ENCODE data around the gene B3GAT2.

DNA sequence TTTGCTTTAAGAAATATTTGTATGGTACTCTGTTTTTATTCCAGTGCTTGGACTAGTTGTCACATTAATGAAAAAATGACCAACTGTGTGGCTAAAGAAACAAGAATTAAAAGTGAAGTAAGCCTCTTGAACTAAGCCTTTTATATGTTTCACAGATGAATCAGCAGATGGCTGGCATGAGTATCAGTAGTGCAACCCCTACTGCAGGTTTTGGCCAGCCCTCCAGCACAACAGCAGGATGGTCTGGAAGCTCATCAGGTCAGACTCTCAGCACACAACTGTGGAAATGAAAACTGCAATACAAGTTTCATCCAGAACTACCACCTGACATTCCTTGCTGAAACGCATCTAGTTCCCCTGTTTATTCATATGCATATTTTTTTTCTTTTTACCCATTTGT, 96.8 kb downstream of the B3GAT2 start:
- TF ChIP-seq, protein P1, sequence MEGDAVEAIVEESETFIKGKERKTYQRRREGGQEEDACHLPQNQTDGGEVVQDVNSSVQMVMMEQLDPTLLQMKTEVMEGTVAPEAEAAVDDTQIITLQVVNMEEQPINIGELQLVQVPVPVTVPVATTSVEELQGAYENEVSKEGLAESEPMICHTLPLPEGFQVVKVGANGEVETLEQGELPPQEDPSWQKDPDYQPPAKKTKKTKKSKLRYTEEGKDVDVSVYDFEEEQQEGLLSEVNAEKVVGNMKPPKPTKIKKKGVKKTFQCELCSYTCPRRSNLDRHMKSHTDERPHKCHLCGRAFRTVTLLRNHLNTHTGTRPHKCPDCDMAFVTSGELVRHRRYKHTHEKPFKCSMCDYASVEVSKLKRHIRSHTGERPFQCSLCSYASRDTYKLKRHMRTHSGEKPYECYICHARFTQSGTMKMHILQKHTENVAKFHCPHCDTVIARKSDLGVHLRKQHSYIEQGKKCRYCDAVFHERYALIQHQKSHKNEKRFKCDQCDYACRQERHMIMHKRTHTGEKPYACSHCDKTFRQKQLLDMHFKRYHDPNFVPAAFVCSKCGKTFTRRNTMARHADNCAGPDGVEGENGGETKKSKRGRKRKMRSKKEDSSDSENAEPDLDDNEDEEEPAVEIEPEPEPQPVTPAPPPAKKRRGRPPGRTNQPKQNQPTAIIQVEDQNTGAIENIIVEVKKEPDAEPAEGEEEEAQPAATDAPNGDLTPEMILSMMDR (IDR thresholded peaks at IDR 0.05; ENCODE audit: low read depth, low read length) = no peak
- TF ChIP-seq EZH2phosphoT487 (IDR thresholded peaks at IDR 0.05; ENCODE audit: low read depth) = no peak
